ENCODE measurements around the gene MICOS13.

MICOS13 gene

GRCh38 chr19:5687360-5688198 lies 7.3 kb upstream of the MICOS13 start:
- DNase-seq (ENCODE audit: low read depth in 3 of 3) = no peak

- DNase-seq (ENCODE audit: low read depth in 3 of 3) = peak; percentile 90 to 100 (median 91)
These were observed 6.5 kb upstream of the MICOS13 start for GRCh38 chr19:5686647-5687359.

GRCh38 chr19:5686326-5686646 lies 6.0 kb upstream of the MICOS13 start:
- DNase-seq (ENCODE audit: low read depth in 3 of 3) = no peak

GRCh38 chr19:5684694-5685430 lies 4.5 kb upstream of the MICOS13 start:
- DNase-seq (ENCODE audit: low read depth in 3 of 3) = no peak

- DNase-seq (ENCODE audit: low read depth in 3 of 3) = no peak
These were observed 3.0 kb upstream of the MICOS13 start for GRCh38 chr19:5683177-5683886.

GRCh38 chr19:5682107-5682482 lies 1.8 kb upstream of the MICOS13 start:
- DNase-seq (ENCODE audit: low read depth in 3 of 3) = no peak

GRCh38 chr19:5681391-5682106 lies 1.2 kb upstream of the MICOS13 start:
- no peak for DNase-seq (ENCODE audit: low read depth in 3 of 3)

- DNase-seq (ENCODE audit: low read depth in 3 of 3) = no peak
These were observed 256 bp downstream of the MICOS13 start for GRCh38 chr19:5680084-5680436.

- no peak for DNase-seq (ENCODE audit: low read depth in 3 of 3)
These were observed 830 bp downstream of the MICOS13 start for GRCh38 chr19:5679289-5680083.

GRCh38 chr19:5678071-5678718 lies 2.1 kb downstream of the MICOS13 start:
- no peak for DNase-seq (ENCODE audit: low read depth in 3 of 3)

GRCh38 chr19:5677580-5677979 lies 2.7 kb downstream of the MICOS13 start:
- DNase-seq (ENCODE audit: low read depth in 3 of 3) = no peak

GRCh38 chr19:5677136-5677535 lies 3.2 kb downstream of the MICOS13 start:
- DNase-seq (ENCODE audit: low read depth in 3 of 3) = no peak

- DNase-seq (ENCODE audit: low read depth in 3 of 3) = no peak
These were observed 3.6 kb downstream of the MICOS13 start for GRCh38 chr19:5676772-5677105.

- DNase-seq (ENCODE audit: low read depth in 3 of 3) = no peak
These were observed 4.1 kb downstream of the MICOS13 start for GRCh38 chr19:5676105-5676771.

- no peak for DNase-seq (ENCODE audit: low read depth in 3 of 3)
These were observed 5.6 kb downstream of the MICOS13 start for GRCh38 chr19:5674714-5675113.

GRCh38 chr19:5673752-5674151 lies 6.6 kb downstream of the MICOS13 start:
- no peak for DNase-seq (ENCODE audit: low read depth in 3 of 3)

GRCh38 chr19:5672708-5673459 lies 7.4 kb downstream of the MICOS13 start:
- DNase-seq (ENCODE audit: low read depth in 3 of 3) = no peak

GRCh38 chr19:5671600-5671999 lies 8.7 kb downstream of the MICOS13 start:
- no peak for DNase-seq (ENCODE audit: low read depth in 3 of 3)

- no peak for DNase-seq (ENCODE audit: low read depth in 3 of 3)
These were observed 11.1 kb downstream of the MICOS13 start for GRCh38 chr19:5669212-5669611.

Data from stimulated activated CD4-positive, alpha-beta T cell treated with anti-CD3 and anti-CD28 coated beads, TNF-alpha, amount 100 ng/mL, for 4 hours (primary cell).